GM12878 (cell line): ENCODE measurements around the gene CDK17. TPM values are rescaled to one million over a fixed set of nuclear protein-coding genes. Genes with fewer than 3 reads are reported as not detected.

Source experiments
- ATAC-seq: fragments of 200-7000 bp; cut with Tn5 transposase; 3 replicates; pipeline ENCODE4 v1.9.1; 2020; ENCODE audit warnings: mild to moderate bottlenecking, moderate library complexity
- BruUV-seq: library from RNA; stranded (reverse); fragments of 400-500 nt; replicated peaks from 2 replicates; lab custom pipeline; 2021; lab: Mats Ljungman, UMichigan
- CTCF ChIA-PET: fragments of 300-600 bp; sonication (Branson Sonifier 250); formaldehyde crosslinking; extraction: SDS; loops from one replicate; lab custom pipeline; 2021; ENCODE audit warnings: inconsistent platforms; lab: Yijun Ruan, JAX
- POLR2A ChIA-PET: fragments of 350-600 bp; formaldehyde crosslinking; extraction: SDS; loops from one replicate; lab custom pipeline; 2021; ENCODE audit warnings: inconsistent platforms; lab: Charles Lee
- RAD21 ChIA-PET: fragments of 300-600 bp; sonication (Branson Sonifier 250); formaldehyde crosslinking; loops from one replicate; lab custom pipeline; 2023; ENCODE audit warnings: antibody characterized with exemption; ENCODE audit not compliant: unreplicated experiment; lab: Charles Lee
- SMC1A ChIA-PET: fragments of 300-600 bp; sonication (Branson Sonifier 250); formaldehyde crosslinking; loops from one replicate; lab custom pipeline; 2023; ENCODE audit not compliant: unreplicated experiment, uncharacterized antibody; lab: Charles Lee
- DNase-seq: peaks from one replicate; pipeline ENCODE4 v3.0.0-alpha.2; 2011; ENCODE audit warnings: low read depth, low spot score
- FAIRE-seq: peaks from 3 replicates; lab custom pipeline; 2011; peaks lifted over from hg19 to GRCh38; lab: Jason Lieb, UNC
- H2AFZ ChIP-seq: 2 replicates; pipeline ENCODE4 v1.6.0; 2011; ENCODE audit warnings: low read depth, low read length, control low read depth; ENCODE audit not compliant: control insufficient read depth
- H3K27ac ChIP-seq: 2 replicates; pipeline ENCODE4 v1.5.1; 2011; ENCODE audit warnings: control low read depth; ENCODE audit not compliant: control insufficient read depth, insufficient read depth
- H3K27me3 ChIP-seq, 2 experiments: replicated peaks in 1 of 2; 2 replicates each; pipeline versions ENCODE4 v1.6.0 to v1.6.1; 2011; ENCODE audit warnings: low read length in 1 of 2; ENCODE audit not compliant: control insufficient read depth in 2 of 2, insufficient read depth in 2 of 2
- H3K36me3 ChIP-seq, 2 experiments: 2 replicates each; pipeline ENCODE4 v1.5.1; 2011; ENCODE audit warnings: low read length in 1 of 2; ENCODE audit not compliant: control insufficient read depth in 2 of 2, insufficient read depth in 2 of 2
- H3K4me1 ChIP-seq: 2 replicates; pipeline ENCODE4 v1.6.1; 2011; ENCODE audit warnings: mild to moderate bottlenecking, low read length, moderate library complexity, mixed read lengths; ENCODE audit not compliant: control insufficient read depth, insufficient read depth
- H3K4me2 ChIP-seq: 2 replicates; pipeline ENCODE4 v1.6.0; 2011; ENCODE audit warnings: control low read depth; ENCODE audit not compliant: control insufficient read depth, insufficient read depth
- H3K4me3 ChIP-seq: fragments of 200-600 bp; sonication (generic); 2 replicates; pipeline ENCODE4 v1.5.1; 2016
- H3K79me2 ChIP-seq: 2 replicates; pipeline ENCODE4 v1.6.0; 2011; ENCODE audit warnings: low read length; ENCODE audit not compliant: control insufficient read depth, insufficient read depth
- H3K9ac ChIP-seq: 2 replicates; pipeline ENCODE4 v1.8.0; 2011; ENCODE audit warnings: low read length, control low read depth, mixed read lengths; ENCODE audit not compliant: control insufficient read depth, insufficient read depth
- H3K9me3 ChIP-seq: replicated peaks from 3 replicates; pipeline ENCODE4 v1.5.1; 2011; ENCODE audit warnings: mild to moderate bottlenecking, low read length; ENCODE audit not compliant: control insufficient read depth, insufficient read depth
- H4K20me1 ChIP-seq: 2 replicates; pipeline ENCODE4 v1.6.0; 2011; ENCODE audit not compliant: control insufficient read depth, insufficient read depth
- IKZF2 ChIP-seq, 2 experiments: fragments of 450-650 bp; IDR thresholded peaks; 2 replicates each; pipeline ENCODE4 v1.6.1; 2017; ENCODE audit warnings: mild to moderate bottlenecking in 2 of 2, moderate library complexity in 2 of 2
- KAT2A ChIP-seq: conservative IDR thresholded peaks from 2 replicates; pipeline ENCODE4 v1.6.1; 2011; ENCODE audit warnings: low read depth, low read length; ENCODE audit not compliant: control insufficient read depth
- MTA2 ChIP-seq: fragments of 450-650 bp; IDR thresholded peaks from 2 replicates; pipeline ENCODE4 v1.6.1; 2016; ENCODE audit warnings: low read depth, mild to moderate bottlenecking, moderate library complexity
- NBN ChIP-seq: fragments of 450-650 bp; IDR thresholded peaks from 2 replicates; pipeline ENCODE4 v1.6.1; 2016
- PAX5 ChIP-seq: IDR thresholded peaks from 2 replicates; pipeline ENCODE4 v1.6.1; 2011; ENCODE audit warnings: low read depth, low read length, borderline replicate concordance
- PML ChIP-seq: IDR thresholded peaks from 2 replicates; pipeline ENCODE4 v1.6.1; 2012; ENCODE audit warnings: low read length, inconsistent platforms
- RAD51 ChIP-seq: fragments of 450-650 bp; IDR thresholded peaks from 2 replicates; pipeline ENCODE4 v1.6.1; 2016; ENCODE audit warnings: moderate library complexity, mild to moderate bottlenecking, inconsistent platforms
- SREBF1 ChIP-seq: IDR thresholded peaks from 2 replicates; pipeline ENCODE4 v1.6.1; 2012; ENCODE audit warnings: mild to moderate bottlenecking, low read length
- ZNF622 ChIP-seq: fragments of 450-650 bp; IDR thresholded peaks from 2 replicates; pipeline ENCODE4 v1.6.1; 2017; ENCODE audit warnings: mild to moderate bottlenecking, inconsistent platforms
- in situ Hi-C: fragments of 300-500 bp; cut with MboI; formaldehyde crosslinking; loops from 9 replicates; pipeline ENCODE4 v1.14.3; 2018; ENCODE audit warnings: mixed read lengths
- intact Hi-C: fragments of 100-400 bp; cut with micrococcal nuclease; formaldehyde crosslinking; loops from one replicate; pipeline ENCODE4 v1.14.2; 2022; ENCODE audit not compliant: unreplicated experiment
- polyA plus RNA-seq, 11 experiments: library from polyadenylated mRNA; depleted of rRNA in 4 of 11; unstranded in 6 of 11; stranded (reverse) in 5 of 11; fragments of >200 nt; fragmentation: Nextera tagmentation in 4 of 11; fragmentation: Illumina TruSeq in 1 of 11; extraction: Ambion mirVana in 4 of 11; extraction: Trizol in 1 of 11; gene quantifications; 1 replicate in 1 of 11; 2 replicates in 10 of 11; pipeline versions ENCODE4 v1.2.1 to v1.2.3, GENCODE V29; 2011 to 2016; ENCODE audit warnings: inconsistent platforms in 2 of 11, missing spikeins in 2 of 11, low read depth in 1 of 11
- total RNA-seq, 4 experiments: library from RNA; depleted of rRNA in 3 of 4; stranded (reverse); fragments of >200 nt in 3 of 4; fragmentation: Illumina TruSeq in 1 of 4; extraction: Trizol in 1 of 4; gene quantifications; 2 replicates each; pipeline versions ENCODE4 v1.2.1 to v1.2.3, GENCODE V29; 2013 to 2021
- TF ChIP-seq, protein P1 (sequence below): IDR thresholded peaks from 2 replicates; pipeline ENCODE4 v1.6.1; 2011; ENCODE audit warnings: mild to moderate bottlenecking, low read depth, low read length, moderate library complexity; ENCODE audit not compliant: insufficient replicate concordance
- TF ChIP-seq, protein P2 (sequence below): IDR thresholded peaks from 2 replicates; pipeline ENCODE4 v1.6.1; 2011; ENCODE audit warnings: borderline replicate concordance, low read depth, mild to moderate bottlenecking, moderate library complexity, mixed read lengths, low read length; ENCODE audit not compliant: insufficient read depth; ENCODE audit errors: extremely low read length
- TF ChIP-seq, protein P3 (sequence below): IDR thresholded peaks from 2 replicates; pipeline ENCODE4 v1.6.1; 2012; ENCODE audit warnings: improper control_type of control experiment, low read depth, low read length; ENCODE audit not compliant: insufficient replicate concordance

The CDK17 gene
- total and polyA plus RNA-seq, 10 of the 15 experiments (the other 5 are each of a cell fraction or from before 2014, with no cell fraction given), result 5.6 to 45.6 (median 18.3) TPM

DNA sequence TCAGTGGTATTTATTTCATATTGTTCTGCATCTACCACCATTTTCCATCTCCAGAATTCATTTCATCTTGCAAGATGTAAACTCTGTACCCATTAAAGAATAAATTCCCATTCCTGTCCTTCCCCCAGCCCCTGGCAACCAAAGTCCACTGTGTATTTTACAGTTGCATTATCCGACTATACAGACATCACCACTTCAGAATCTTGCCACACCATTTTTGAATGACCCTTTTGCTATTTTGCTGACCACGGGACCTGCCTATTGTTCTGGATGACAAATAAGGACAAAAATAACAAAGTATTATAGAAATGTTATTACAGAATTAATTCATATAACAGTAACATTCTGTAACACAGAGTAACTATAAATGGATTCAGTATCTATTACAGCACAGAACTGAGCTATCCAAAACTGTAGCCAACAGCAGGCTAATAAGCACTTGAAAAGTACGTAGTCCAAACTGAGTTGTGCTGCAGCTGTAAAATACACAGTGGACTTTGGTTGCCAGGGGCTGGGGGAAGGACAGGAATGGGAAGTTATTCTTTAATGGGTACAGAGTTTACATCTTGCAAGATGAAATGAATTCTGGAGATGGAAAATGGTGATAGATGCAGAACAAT is 61.3 kb downstream of the CDK17 start (continued):
- TF ChIP-seq, protein P1, sequence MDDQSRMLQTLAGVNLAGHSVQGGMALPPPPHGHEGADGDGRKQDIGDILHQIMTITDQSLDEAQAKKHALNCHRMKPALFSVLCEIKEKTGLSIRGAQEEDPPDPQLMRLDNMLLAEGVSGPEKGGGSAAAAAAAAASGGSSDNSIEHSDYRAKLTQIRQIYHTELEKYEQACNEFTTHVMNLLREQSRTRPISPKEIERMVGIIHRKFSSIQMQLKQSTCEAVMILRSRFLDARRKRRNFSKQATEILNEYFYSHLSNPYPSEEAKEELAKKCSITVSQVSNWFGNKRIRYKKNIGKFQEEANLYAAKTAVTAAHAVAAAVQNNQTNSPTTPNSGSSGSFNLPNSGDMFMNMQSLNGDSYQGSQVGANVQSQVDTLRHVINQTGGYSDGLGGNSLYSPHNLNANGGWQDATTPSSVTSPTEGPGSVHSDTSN, result no peak
- TF ChIP-seq, protein P2, sequence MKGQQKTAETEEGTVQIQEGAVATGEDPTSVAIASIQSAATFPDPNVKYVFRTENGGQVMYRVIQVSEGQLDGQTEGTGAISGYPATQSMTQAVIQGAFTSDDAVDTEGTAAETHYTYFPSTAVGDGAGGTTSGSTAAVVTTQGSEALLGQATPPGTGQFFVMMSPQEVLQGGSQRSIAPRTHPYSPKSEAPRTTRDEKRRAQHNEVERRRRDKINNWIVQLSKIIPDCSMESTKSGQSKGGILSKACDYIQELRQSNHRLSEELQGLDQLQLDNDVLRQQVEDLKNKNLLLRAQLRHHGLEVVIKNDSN, result no peak
- TF ChIP-seq RAD51 (no peak), PML (no peak), KAT2A (no peak)
- TF ChIP-seq, all 136 proteins: peak for 0

DNA sequence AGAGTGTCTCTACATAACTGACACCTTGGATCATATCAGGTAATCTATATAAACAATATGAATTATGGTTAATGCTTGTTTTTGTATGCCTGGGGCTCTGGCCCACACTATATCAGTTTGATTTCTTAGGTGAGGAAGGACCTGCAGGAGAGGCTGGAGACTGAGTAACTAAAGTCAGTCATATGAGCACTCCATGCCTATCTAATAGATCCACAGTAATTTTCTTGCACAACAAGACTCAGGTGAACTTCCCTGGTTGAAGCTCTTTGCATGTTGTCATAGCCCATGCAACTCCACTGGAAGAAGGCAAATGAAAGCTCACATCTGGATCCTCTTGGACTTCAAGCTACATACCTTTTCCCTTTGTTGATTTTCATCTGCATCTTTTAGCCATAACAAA is 62.3 kb downstream of the CDK17 start:
- no TSS peak for BruUV-seq
- no peak for FAIRE-seq
- SMC1A ChIA-PET, result interaction anchor here (1.1 to 1.2 kb wide), 4 partner anchors 10 to 27 kb away, joined by 3 to 4 read pairs (median 3); no protein-coding TSS in a partner anchor
- TF ChIP-seq, protein P3, sequence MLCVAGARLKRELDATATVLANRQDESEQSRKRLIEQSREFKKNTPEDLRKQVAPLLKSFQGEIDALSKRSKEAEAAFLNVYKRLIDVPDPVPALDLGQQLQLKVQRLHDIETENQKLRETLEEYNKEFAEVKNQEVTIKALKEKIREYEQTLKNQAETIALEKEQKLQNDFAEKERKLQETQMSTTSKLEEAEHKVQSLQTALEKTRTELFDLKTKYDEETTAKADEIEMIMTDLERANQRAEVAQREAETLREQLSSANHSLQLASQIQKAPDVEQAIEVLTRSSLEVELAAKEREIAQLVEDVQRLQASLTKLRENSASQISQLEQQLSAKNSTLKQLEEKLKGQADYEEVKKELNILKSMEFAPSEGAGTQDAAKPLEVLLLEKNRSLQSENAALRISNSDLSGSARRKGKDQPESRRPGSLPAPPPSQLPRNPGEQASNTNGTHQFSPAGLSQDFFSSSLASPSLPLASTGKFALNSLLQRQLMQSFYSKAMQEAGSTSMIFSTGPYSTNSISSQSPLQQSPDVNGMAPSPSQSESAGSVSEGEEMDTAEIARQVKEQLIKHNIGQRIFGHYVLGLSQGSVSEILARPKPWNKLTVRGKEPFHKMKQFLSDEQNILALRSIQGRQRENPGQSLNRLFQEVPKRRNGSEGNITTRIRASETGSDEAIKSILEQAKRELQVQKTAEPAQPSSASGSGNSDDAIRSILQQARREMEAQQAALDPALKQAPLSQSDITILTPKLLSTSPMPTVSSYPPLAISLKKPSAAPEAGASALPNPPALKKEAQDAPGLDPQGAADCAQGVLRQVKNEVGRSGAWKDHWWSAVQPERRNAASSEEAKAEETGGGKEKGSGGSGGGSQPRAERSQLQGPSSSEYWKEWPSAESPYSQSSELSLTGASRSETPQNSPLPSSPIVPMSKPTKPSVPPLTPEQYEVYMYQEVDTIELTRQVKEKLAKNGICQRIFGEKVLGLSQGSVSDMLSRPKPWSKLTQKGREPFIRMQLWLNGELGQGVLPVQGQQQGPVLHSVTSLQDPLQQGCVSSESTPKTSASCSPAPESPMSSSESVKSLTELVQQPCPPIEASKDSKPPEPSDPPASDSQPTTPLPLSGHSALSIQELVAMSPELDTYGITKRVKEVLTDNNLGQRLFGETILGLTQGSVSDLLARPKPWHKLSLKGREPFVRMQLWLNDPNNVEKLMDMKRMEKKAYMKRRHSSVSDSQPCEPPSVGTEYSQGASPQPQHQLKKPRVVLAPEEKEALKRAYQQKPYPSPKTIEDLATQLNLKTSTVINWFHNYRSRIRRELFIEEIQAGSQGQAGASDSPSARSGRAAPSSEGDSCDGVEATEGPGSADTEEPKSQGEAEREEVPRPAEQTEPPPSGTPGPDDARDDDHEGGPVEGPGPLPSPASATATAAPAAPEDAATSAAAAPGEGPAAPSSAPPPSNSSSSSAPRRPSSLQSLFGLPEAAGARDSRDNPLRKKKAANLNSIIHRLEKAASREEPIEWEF, result no peak
- TF ChIP-seq SREBF1 (no peak), NBN (no peak), PAX5 (no peak), MTA2 (no peak), IKZF2 (IDR thresholded peaks at IDR 0.05) (no peak), ZNF622 (no peak)

More for the DNA sequence above, 62.3 kb downstream of the CDK17 start:
- Histone ChIP-seq H3K4me1 (peaks cover 14% of the 10 kb centered on the region; the same call in 1 of the 2 replicates), H3K79me2 (peaks cover 45% of the 10 kb centered on the region), H4K20me1 (no peaks in the 10 kb centered on the region; the same call in 1 of the 2 replicates), H3K4me2 (no peak overlapping the region), H3K27me3 (no peaks in the 10 kb centered on the region), H3K9ac (no peak overlapping the region), H3K36me3 (peaks cover 0 to 11% of the 10 kb centered on the region in 2 experiments; a peak in 3 of 4 replicates), H3K9me3 (peaks cover 10% of the 10 kb centered on the region), H3K4me3 (no peak overlapping the region), H3K27ac (no peak overlapping the region), H2AFZ (no peak overlapping the region)
- intact Hi-C loops, result loop anchor here (5.0 kb wide), 1 partner anchor 149 kb away; the partner anchor contains the start of gene CFAP54
- ChIA-PET RAD21 (no interaction called here), POLR2A (interaction anchor here (1.1 to 1.8 kb wide), 2 partner anchors 11 to 15 kb away, joined by 3 to 11 read pairs; no protein-coding TSS in a partner anchor), CTCF (interaction anchor here (0.8 to 1.6 kb wide), 3 partner anchors 14 to 23 kb away, joined by 3 to 4 read pairs (median 3); no protein-coding TSS in a partner anchor)
- ATAC-seq (no peak), DNase-seq (no peak)
- in situ Hi-C loops, result no loop called here
